Measurements from ENCODE around the gene INSC.

- TF ChIP-seq RAD21 (IDR thresholded peaks at IDR 0.05; ENCODE audit: low read depth) (no peak), TCF12 (IDR thresholded peaks at IDR 0.05; ENCODE audit: low read depth) (no peak), YY1 (IDR thresholded peaks at IDR 0.05; ENCODE audit: low read depth) (no peak), EP300 (IDR thresholded peaks at IDR 0.05; ENCODE audit: borderline replicate concordance) (no peak), CEBPB (IDR thresholded peaks at IDR 0.05) (no peak)
These were observed 56.0 kb downstream of the INSC start for GRCh38 chr11:15170698-15171097.
